Cardiac muscle cell (in vitro differentiated cells and primary cell): Measurements from ENCODE around the gene SUPT20HL2. TPM values are rescaled to one million over a fixed set of nuclear protein-coding genes. Genes with fewer than 3 reads are reported as not detected.

Experiments used
- DNase-seq, 2 donors: peaks; one replicate each; pipeline versions ENCODE4 v3.0.0 to v3.0.0-alpha.2; 2010 to 2017; ENCODE audit warnings: low read depth in 1 of 2, low spot score in 1 of 2
- H3K27ac ChIP-seq: fragments of 200-600 bp; sonication (generic); 2 replicates; pipeline ENCODE4 v1.5.1; 2016
- H3K27me3 ChIP-seq: fragments of 200-600 bp; sonication (generic); 2 replicates; pipeline ENCODE4 v1.6.0; 2016; ENCODE audit warnings: control low read depth
- H3K36me3 ChIP-seq: fragments of 200-600 bp; sonication (generic); 2 replicates; pipeline ENCODE4 v1.5.1; 2016; ENCODE audit warnings: control low read depth
- H3K4me1 ChIP-seq: fragments of 200-600 bp; sonication (generic); 2 replicates; pipeline ENCODE4 v1.8.1; 2017; ENCODE audit warnings: low read depth, mild to moderate bottlenecking, mixed run types
- H3K4me3 ChIP-seq: fragments of 200-600 bp; sonication (generic); 2 replicates; pipeline ENCODE4 v1.5.1; 2016; ENCODE audit warnings: mild to moderate bottlenecking
- H3K9me3 ChIP-seq: fragments of 200-600 bp; sonication (generic); 2 replicates; pipeline ENCODE4 v1.5.1; 2017; ENCODE audit warnings: low read depth, mild to moderate bottlenecking, control low read depth
- CTCF ChIP-seq: IDR thresholded peaks from 2 replicates; pipeline ENCODE4 v1.5.1; 2012; ENCODE audit warnings: low read depth, mild to moderate bottlenecking, low read length
- polyA plus RNA-seq: library from polyadenylated mRNA; unstranded; fragments of >200 nt; fragmentation: Nextera tagmentation; extraction: Ambion mirVana; gene quantifications from 2 replicates; pipeline ENCODE4 v1.2.1, GENCODE V29; 2016
- total RNA-seq: library from RNA; depleted of rRNA; stranded (reverse); fragments of >200 nt; gene quantifications from 2 replicates; pipeline ENCODE4 v1.2.3, GENCODE V29; 2016

Gene SUPT20HL2
- total and polyA plus RNA-seq, 2 experiments from 2014 or later: 0.12 to 0.17 TPM

- DNase-seq: peak in 1 of 2 donors; percentile 12
- H3K27ac ChIP-seq: no peak overlapping the region
- H3K27me3 ChIP-seq: no peaks in the 10 kb centered on the region
- TF ChIP-seq CTCF: no peak
- no peaks in the 10 kb centered on the region for H3K4me1 ChIP-seq
- no peaks in the 10 kb centered on the region for H3K9me3 ChIP-seq
- H3K4me3 ChIP-seq: no peak overlapping the region
- H3K36me3 ChIP-seq: no peaks in the 10 kb centered on the region
Measured at GRCh38 chrX:24305905-24306304, 8.0 kb downstream of the SUPT20HL2 start.

DNA sequence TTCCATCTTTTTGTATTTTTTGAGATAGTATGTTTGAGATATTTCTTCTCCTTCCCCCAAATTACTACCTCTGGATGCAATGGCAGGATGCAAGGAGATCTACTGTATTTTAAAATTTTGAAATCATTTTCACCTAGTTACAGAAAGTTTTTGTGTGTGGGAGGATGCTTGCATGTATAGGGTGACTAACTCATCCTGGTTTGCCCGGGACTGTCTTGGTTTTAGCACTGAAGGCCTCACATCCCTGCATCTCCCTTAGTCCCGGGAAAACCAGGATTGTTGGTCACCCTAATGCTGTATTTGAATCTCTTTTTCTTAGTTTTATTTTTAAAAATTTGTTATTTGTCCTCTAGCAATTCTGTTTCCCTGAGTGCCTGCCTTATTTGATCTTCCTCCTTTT, 12.1 kb downstream of the SUPT20HL2 start:
- H3K27me3 ChIP-seq: no peaks in the 10 kb centered on the region
- no peak overlapping the region for H3K4me3 ChIP-seq
- H3K27ac ChIP-seq: no peak overlapping the region
- no peak for TF ChIP-seq CTCF
- no peaks in the 10 kb centered on the region for H3K36me3 ChIP-seq
- DNase-seq: peak in 1 of 2 donors; percentile 7
- no peaks in the 10 kb centered on the region for H3K9me3 ChIP-seq
- peaks cover 6% of the 10 kb centered on the region for H3K4me1 ChIP-seq

DNA sequence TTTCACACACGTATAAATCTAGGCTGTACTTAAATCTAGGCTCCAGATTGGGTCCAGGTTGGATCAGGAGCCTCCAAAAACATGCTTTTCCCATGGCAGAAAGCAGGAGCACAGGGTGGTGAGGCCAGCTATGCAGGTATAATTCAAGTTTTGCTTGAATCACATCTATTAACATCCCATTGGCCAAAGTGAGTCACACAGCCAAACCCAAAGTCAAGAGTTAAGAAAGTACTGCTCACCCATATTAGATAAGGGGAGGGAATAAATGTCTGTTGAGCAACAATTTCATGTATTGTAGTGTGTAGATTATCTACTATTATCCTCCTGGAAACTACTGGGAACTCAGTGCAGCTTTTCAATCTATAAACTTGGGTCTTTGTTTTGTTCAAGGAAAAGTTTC, 12.8 kb downstream of the SUPT20HL2 start:
- Histone ChIP-seq H3K9me3 (no peaks in the 10 kb centered on the region), H3K4me1 (peaks cover 6% of the 10 kb centered on the region), H3K27me3 (no peaks in the 10 kb centered on the region), H3K4me3 (no peak overlapping the region), H3K36me3 (no peaks in the 10 kb centered on the region), H3K27ac (no peak overlapping the region)
- no peak for TF ChIP-seq CTCF
- DNase-seq: peak in 1 of 2 donors; percentile 36

DNA sequence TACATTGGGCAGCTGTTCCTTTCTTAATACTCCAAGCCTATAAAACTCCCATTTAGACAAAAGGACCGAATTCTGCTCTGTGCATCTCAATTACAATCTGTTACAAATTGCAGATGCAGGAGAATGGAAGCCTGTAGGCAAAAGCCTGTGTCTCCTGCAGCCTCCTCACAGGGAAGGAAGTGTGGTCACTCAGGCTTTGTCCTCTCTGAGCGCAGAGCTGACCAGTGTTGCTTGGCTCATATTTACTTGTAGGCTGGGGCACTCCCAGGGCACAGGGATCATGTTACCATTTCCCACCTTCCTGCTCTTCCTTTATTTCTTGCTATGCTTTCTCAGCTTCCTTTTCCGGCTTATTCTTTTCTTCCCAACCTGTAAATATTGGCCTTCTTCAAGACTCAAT, 15.7 kb downstream of the SUPT20HL2 start:
- Histone ChIP-seq H3K4me1 (peaks cover 6% of the 10 kb centered on the region), H3K9me3 (no peaks in the 10 kb centered on the region), H3K27me3 (no peaks in the 10 kb centered on the region), H3K36me3 (no peaks in the 10 kb centered on the region), H3K27ac (no peak overlapping the region), H3K4me3 (no peak overlapping the region)
- DNase-seq: peak in 1 of 2 donors; percentile 47
- TF ChIP-seq CTCF: no peak

DNA sequence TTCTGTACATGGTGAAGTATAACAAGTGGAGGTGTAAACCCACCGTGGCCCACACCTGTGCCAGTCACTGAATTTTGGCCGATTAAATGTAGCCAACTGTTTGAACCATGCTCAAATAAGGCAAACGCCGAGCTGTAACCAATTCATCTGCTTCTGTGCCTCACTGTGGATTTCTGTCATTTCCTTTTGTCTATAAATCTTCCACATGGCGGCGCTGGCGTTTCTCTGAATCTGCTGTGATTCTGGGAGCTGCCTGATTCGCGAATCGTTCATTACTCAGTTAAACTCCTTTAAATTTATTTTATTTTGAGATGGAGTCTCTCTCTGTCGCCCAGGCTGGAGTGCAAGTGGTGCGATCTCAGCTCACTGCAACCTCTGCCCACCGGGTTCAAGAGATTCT, 19.2 kb downstream of the SUPT20HL2 start:
- no peak overlapping the region for H3K4me3 ChIP-seq
- no peak overlapping the region for H3K27ac ChIP-seq
- DNase-seq: peak; percentile 58 to 61
- H3K4me1 ChIP-seq: peaks cover 16% of the 10 kb centered on the region
- H3K9me3 ChIP-seq: no peaks in the 10 kb centered on the region
- no peaks in the 10 kb centered on the region for H3K27me3 ChIP-seq
- peak; percentile 48 for TF ChIP-seq CTCF
- H3K36me3 ChIP-seq: no peaks in the 10 kb centered on the region

DNA sequence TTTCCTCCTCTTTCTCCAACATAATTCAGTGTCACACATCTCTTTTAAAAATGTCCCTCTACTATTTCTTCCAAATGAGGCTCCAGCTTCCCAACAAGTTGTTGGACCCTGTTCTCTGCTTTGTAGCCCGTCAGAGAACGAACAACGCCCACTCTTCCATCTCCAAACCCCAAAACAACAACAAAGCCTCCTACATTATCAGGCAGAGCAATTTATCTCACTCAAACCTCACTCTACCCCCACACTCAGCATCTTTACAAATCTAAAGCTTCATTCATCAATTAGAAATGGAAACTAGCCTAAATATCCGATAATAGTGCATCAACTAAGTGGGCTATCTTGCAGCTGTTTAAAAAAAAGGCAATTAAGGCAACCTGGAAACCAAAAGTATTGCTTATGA, 20.5 kb downstream of the SUPT20HL2 start:
- DNase-seq: no peak
- Histone ChIP-seq H3K36me3 (no peaks in the 10 kb centered on the region), H3K4me3 (no peak overlapping the region), H3K4me1 (peaks cover 22% of the 10 kb centered on the region), H3K27me3 (no peaks in the 10 kb centered on the region), H3K9me3 (no peaks in the 10 kb centered on the region), H3K27ac (no peak overlapping the region)
- TF ChIP-seq CTCF: no peak
